WTC11 (cell line): ENCODE measurements around the gene CCDC92. TPM values are rescaled to one million over a fixed set of nuclear protein-coding genes. Genes with fewer than 3 reads are reported as not detected.

Experiments used
- ATAC-seq: fragments of 200-7000 bp; cut with Tn5 transposase; 2 replicates; pipeline ENCODE4 v1.10.0; 2021; ENCODE audit warnings: mild to moderate bottlenecking, moderate library complexity
- CTCF ChIA-PET: fragments of 300-600 bp; sonication (Branson Sonifier 250); formaldehyde crosslinking; loops from one replicate; lab custom pipeline; 2021; ENCODE audit warnings: antibody characterized with exemption; lab: Charles Lee
- POLR2A ChIA-PET: fragments of 350-600 bp; sonication (Branson Sonifier 250); formaldehyde crosslinking; loops from one replicate; lab custom pipeline; 2021; ENCODE audit warnings: antibody characterized with exemption; lab: Charles Lee
- DNase-seq: peaks from one replicate; pipeline ENCODE4 v3.0.0; 2021; ENCODE audit warnings: low spot score
- H3K27ac Mint-ChIP-seq: 2 replicates; pipeline ENCODE4 v1.8.0; 2021; ENCODE audit warnings: mixed read lengths
- H3K27me3 Mint-ChIP-seq: 2 replicates; pipeline ENCODE4 v1.8.0; 2021; ENCODE audit warnings: low read depth, mild to moderate bottlenecking, moderate library complexity, mixed read lengths
- H3K36me3 Mint-ChIP-seq: 2 replicates; pipeline ENCODE4 v1.8.0; 2021; ENCODE audit warnings: mixed read lengths
- H3K4me1 Mint-ChIP-seq: 2 replicates; pipeline ENCODE4 v1.8.0; 2022; ENCODE audit warnings: mixed read lengths
- H3K4me3 Mint-ChIP-seq: 2 replicates; pipeline ENCODE4 v1.8.0; 2021; ENCODE audit warnings: mild to moderate bottlenecking, moderate library complexity, mixed read lengths
- H3K9me3 Mint-ChIP-seq: 2 replicates; pipeline ENCODE4 v1.8.0; 2021; ENCODE audit warnings: mixed read lengths
- ATF6 ChIP-seq: sonication (generic); formaldehyde crosslinking; IDR thresholded peaks from 2 replicates; pipeline ENCODE4 v1.8.1; 2023; ENCODE audit warnings: mild to moderate bottlenecking, missing genetic modification reagents
- CREB1 ChIP-seq: sonication (generic); formaldehyde crosslinking; IDR thresholded peaks from 2 replicates; pipeline ENCODE4 v1.8.0; 2023; ENCODE audit warnings: mild to moderate bottlenecking, missing genetic modification reagents
- E2F1 ChIP-seq: sonication (generic); formaldehyde crosslinking; IDR thresholded peaks from 2 replicates; pipeline ENCODE4 v1.8.0; 2022; ENCODE audit warnings: mild to moderate bottlenecking, missing genetic modification reagents
- FOXP4 ChIP-seq: sonication (generic); formaldehyde crosslinking; IDR thresholded peaks from 2 replicates; pipeline ENCODE4 v1.8.0; 2022; ENCODE audit warnings: mild to moderate bottlenecking, missing genetic modification reagents
- GRHL2 ChIP-seq: fragments of 250-450 bp; sonication (Bioruptor Pico); IDR thresholded peaks from 2 replicates; pipeline ENCODE4 v1.8.0; 2022; ENCODE audit warnings: mild to moderate bottlenecking, moderate library complexity; ENCODE audit not compliant: insufficient replicate concordance, severe bottlenecking
- HMGA2 ChIP-seq: fragments of 250-450 bp; sonication (Bioruptor Pico); IDR thresholded peaks from 2 replicates; pipeline ENCODE4 v1.4.0; 2021; ENCODE audit warnings: mild to moderate bottlenecking, moderate library complexity
- IRF1 ChIP-seq: sonication (generic); formaldehyde crosslinking; IDR thresholded peaks from 2 replicates; pipeline ENCODE4 v1.8.0; 2023; ENCODE audit warnings: missing genetic modification reagents
- MXD4 ChIP-seq: fragments of 250-450 bp; sonication (Bioruptor Pico); IDR thresholded peaks from 2 replicates; pipeline ENCODE4 v1.8.0; 2021; ENCODE audit warnings: mild to moderate bottlenecking, moderate library complexity, borderline replicate concordance
- NFE2L1 ChIP-seq: sonication (generic); formaldehyde crosslinking; IDR thresholded peaks from 2 replicates; pipeline ENCODE4 v1.8.1; 2023; ENCODE audit warnings: missing genetic modification reagents
- NR2C2 ChIP-seq: sonication (generic); formaldehyde crosslinking; IDR thresholded peaks from 2 replicates; pipeline ENCODE4 v1.8.0; 2022; ENCODE audit warnings: mild to moderate bottlenecking, missing genetic modification reagents
- SMAD4 ChIP-seq: sonication (generic); formaldehyde crosslinking; IDR thresholded peaks from 2 replicates; pipeline ENCODE4 v1.8.0; 2022; ENCODE audit warnings: mild to moderate bottlenecking, missing genetic modification reagents
- SP1 ChIP-seq: sonication (generic); formaldehyde crosslinking; conservative IDR thresholded peaks from 2 replicates; pipeline ENCODE4 v1.8.1; 2022; ENCODE audit warnings: missing genetic modification reagents
- ZBTB21 ChIP-seq: sonication (generic); formaldehyde crosslinking; IDR thresholded peaks from 2 replicates; pipeline ENCODE4 v1.8.1; 2023; ENCODE audit warnings: mild to moderate bottlenecking, missing genetic modification reagents, borderline replicate concordance
- ZNF416 ChIP-seq: fragments of 250-450 bp; sonication (Bioruptor Pico); IDR thresholded peaks from 2 replicates; pipeline ENCODE4 v1.9.0; 2021; ENCODE audit warnings: mild to moderate bottlenecking, inconsistent platforms
- ZNF423 ChIP-seq: fragments of 250-450 bp; sonication (Bioruptor Pico); IDR thresholded peaks from 2 replicates; pipeline ENCODE4 v2.1.2; 2022; ENCODE audit warnings: mild to moderate bottlenecking, moderate library complexity
- ZNF425 ChIP-seq: fragments of 250-450 bp; sonication (Bioruptor Pico); conservative IDR thresholded peaks from 2 replicates; pipeline ENCODE4 v1.9.0; 2021; ENCODE audit warnings: mild to moderate bottlenecking
- ZNF671 ChIP-seq: fragments of 250-450 bp; sonication (Bioruptor Pico); IDR thresholded peaks from 2 replicates; pipeline ENCODE4 v1.8.0; 2021; ENCODE audit warnings: mild to moderate bottlenecking
- ZSCAN18 ChIP-seq: fragments of 250-450 bp; sonication (Bioruptor Pico); IDR thresholded peaks from 2 replicates; pipeline ENCODE4 v2.1.2; 2022; ENCODE audit warnings: mild to moderate bottlenecking, moderate library complexity
- total RNA-seq: library from RNA; stranded (reverse); gene quantifications from 3 replicates; pipeline ENCODE4 v1.2.3, GENCODE V29; 2021
- TF ChIP-seq, protein P1 (sequence below): sonication (generic); formaldehyde crosslinking; IDR thresholded peaks from 2 replicates; pipeline ENCODE4 v1.8.0; 2023; ENCODE audit warnings: mild to moderate bottlenecking, missing genetic modification reagents
- TF ChIP-seq, protein P2 (sequence below): sonication (generic); formaldehyde crosslinking; IDR thresholded peaks from 2 replicates; pipeline ENCODE4 v1.8.1; 2022; ENCODE audit warnings: low read depth, missing genetic modification reagents, borderline replicate concordance

The CCDC92 gene
- total RNA-seq, 1 experiment from 2014 or later = 2.7 TPM

- TF ChIP-seq, protein P1, sequence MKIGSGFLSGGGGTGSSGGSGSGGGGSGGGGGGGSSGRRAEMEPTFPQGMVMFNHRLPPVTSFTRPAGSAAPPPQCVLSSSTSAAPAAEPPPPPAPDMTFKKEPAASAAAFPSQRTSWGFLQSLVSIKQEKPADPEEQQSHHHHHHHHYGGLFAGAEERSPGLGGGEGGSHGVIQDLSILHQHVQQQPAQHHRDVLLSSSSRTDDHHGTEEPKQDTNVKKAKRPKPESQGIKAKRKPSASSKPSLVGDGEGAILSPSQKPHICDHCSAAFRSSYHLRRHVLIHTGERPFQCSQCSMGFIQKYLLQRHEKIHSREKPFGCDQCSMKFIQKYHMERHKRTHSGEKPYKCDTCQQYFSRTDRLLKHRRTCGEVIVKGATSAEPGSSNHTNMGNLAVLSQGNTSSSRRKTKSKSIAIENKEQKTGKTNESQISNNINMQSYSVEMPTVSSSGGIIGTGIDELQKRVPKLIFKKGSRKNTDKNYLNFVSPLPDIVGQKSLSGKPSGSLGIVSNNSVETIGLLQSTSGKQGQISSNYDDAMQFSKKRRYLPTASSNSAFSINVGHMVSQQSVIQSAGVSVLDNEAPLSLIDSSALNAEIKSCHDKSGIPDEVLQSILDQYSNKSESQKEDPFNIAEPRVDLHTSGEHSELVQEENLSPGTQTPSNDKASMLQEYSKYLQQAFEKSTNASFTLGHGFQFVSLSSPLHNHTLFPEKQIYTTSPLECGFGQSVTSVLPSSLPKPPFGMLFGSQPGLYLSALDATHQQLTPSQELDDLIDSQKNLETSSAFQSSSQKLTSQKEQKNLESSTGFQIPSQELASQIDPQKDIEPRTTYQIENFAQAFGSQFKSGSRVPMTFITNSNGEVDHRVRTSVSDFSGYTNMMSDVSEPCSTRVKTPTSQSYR (CRISPR knock-in tag) = no peak
- TF ChIP-seq SMAD4 = no peak
- no peak for TF ChIP-seq NFE2L1 (CRISPR knock-in tag)
- TF ChIP-seq, all 79 proteins: peak for 0
These were observed 49.6 kb downstream of the CCDC92 start (continued) for GRCh38 chr12:123923038-123923437.

- Mint-ChIP-seq H3K9me3 (no peaks in the 10 kb centered on the region), H3K27ac (no peak overlapping the region), H3K36me3 (no peaks in the 10 kb centered on the region), H3K4me3 (no peak overlapping the region), H3K4me1 (peaks cover 6% of the 10 kb centered on the region), H3K27me3 (no peaks in the 10 kb centered on the region; the same call in none of the 2 replicates)
- DNase-seq (no peak), ATAC-seq (no peak)
- ChIA-PET POLR2A (no interaction called here), CTCF (no interaction called here)
- TF ChIP-seq FOXP4 (no peak), ATF6 (CRISPR knock-in tag) (no peak), ZSCAN18 (CRISPR knock-in tag) (no peak), ZNF425 (CRISPR knock-in tag) (no peak), ZBTB21 (CRISPR knock-in tag) (no peak), MXD4 (CRISPR knock-in tag) (no peak), ZNF423 (CRISPR knock-in tag) (no peak), IRF1 (no peak), SP1 (no peak), E2F1 (no peak), NR2C2 (CRISPR knock-in tag) (no peak), HMGA2 (no peak), GRHL2 (CRISPR knock-in tag) (no peak), ZNF671 (no peak), CREB1 (CRISPR knock-in tag) (no peak), ZNF416 (CRISPR knock-in tag) (no peak)
- TF ChIP-seq, protein P2, sequence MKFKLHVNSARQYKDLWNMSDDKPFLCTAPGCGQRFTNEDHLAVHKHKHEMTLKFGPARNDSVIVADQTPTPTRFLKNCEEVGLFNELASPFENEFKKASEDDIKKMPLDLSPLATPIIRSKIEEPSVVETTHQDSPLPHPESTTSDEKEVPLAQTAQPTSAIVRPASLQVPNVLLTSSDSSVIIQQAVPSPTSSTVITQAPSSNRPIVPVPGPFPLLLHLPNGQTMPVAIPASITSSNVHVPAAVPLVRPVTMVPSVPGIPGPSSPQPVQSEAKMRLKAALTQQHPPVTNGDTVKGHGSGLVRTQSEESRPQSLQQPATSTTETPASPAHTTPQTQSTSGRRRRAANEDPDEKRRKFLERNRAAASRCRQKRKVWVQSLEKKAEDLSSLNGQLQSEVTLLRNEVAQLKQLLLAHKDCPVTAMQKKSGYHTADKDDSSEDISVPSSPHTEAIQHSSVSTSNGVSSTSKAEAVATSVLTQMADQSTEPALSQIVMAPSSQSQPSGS (CRISPR knock-in tag) = no peak
- TF ChIP-seq, protein P1 (CRISPR knock-in tag) = no peak
These were observed 52.7 kb downstream of the CCDC92 start for GRCh38 chr12:123919980-123920360.
